ENCODE measurements around the gene FOXC2.

FOXC2 gene

GRCh38 chr16:86618431-86619238, 52.0 kb downstream of the FOXC2 start:
- DNase-seq = no peak

All from T-helper 2 cell (primary cell).